Cardiac fibroblast (primary cell): Measurements from ENCODE around the gene CTPS2.
"Not testable (repeated sequence)": the region's sequence is repeated elsewhere in the genome, so short reads cannot be mapped to it uniquely, and the experiment has no call there.

Experiments used
- DNase-seq, 2 donors: peaks; one replicate each; pipeline versions ENCODE4 v3.0.0 to v3.0.0-alpha.2; 2010; ENCODE audit warnings: low read depth in 2 of 2
- H3K4me3 ChIP-seq, 2 donors: replicated peaks in 1 of 2; 1 replicate in 1 of 2; 2 replicates in 1 of 2; pipeline ENCODE4 v1.5.1; 2011; ENCODE audit warnings: low read depth in 2 of 2, low read length in 2 of 2, mild to moderate bottlenecking in 2 of 2, moderate library complexity in 1 of 2
- TF ChIP-seq, protein P1 (sequence below): IDR thresholded peaks from one replicate; pipeline ENCODE4 v1.5.1; 2011; ENCODE audit warnings: low read depth, mild to moderate bottlenecking, low read length, inconsistent platforms

Gene CTPS2

DNA sequence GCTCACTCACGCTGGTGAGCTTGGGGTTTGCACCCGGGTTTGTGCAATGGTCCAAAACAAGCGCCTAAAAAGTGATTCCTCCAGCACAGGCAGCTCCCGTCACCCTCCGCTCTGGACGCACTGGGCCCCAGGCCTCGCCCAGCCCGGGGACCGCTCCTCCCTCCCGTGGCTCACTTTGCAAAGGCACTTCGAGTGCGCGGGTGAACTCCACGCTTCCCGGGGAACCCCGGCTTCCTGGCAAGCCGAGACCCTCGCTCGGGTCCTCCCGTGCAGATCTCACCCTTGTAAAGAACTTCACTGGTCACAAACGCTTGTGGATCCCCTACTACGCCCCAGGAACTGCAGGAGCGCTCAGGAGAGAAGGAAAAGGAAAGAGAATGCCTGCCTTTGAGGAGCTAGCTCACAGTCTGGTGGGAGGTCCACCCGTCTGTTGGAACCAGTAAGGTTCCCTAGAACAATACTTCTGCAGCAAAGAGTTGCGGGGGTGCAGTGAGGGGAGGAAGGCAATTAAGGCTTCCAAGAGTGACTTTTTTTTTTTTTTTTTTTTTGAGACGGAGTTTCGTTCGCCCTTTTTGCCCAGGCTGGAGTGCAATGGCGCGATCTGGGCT is at the start of gene CTPS2:
TSS of gene CTPS2 (minus strand) at position 122 of the 608 bp plus-strand sequence. CDS start 9,767 bp downstream, outside the sequence.
- H3K4me3 ChIP-seq = peak within 1 kb of the TSS; percentile 63 to 66
- TF ChIP-seq, protein P1, sequence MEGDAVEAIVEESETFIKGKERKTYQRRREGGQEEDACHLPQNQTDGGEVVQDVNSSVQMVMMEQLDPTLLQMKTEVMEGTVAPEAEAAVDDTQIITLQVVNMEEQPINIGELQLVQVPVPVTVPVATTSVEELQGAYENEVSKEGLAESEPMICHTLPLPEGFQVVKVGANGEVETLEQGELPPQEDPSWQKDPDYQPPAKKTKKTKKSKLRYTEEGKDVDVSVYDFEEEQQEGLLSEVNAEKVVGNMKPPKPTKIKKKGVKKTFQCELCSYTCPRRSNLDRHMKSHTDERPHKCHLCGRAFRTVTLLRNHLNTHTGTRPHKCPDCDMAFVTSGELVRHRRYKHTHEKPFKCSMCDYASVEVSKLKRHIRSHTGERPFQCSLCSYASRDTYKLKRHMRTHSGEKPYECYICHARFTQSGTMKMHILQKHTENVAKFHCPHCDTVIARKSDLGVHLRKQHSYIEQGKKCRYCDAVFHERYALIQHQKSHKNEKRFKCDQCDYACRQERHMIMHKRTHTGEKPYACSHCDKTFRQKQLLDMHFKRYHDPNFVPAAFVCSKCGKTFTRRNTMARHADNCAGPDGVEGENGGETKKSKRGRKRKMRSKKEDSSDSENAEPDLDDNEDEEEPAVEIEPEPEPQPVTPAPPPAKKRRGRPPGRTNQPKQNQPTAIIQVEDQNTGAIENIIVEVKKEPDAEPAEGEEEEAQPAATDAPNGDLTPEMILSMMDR = peak; percentile 15
- peak; percentile 58 to 61 for DNase-seq

DNA sequence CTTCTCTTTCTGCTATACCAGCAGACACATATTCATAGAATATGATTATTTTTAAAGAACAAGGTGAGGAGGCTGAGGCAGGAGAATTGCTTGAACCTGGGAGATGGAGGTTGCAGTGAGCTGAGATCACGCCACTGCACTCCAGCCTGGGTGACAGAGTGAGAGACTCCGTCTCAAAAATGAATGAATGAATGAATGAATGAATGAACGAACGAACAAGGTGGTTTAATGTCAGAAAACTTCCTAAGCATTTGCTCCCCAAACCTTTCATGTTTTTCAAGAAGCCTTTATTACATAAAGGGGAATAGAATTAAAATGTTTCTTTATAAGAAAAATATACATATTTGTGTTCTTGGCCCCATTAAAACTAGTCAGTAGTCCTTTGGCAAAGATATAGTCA is 49.0 kb upstream of the CTPS2 start:
- DNase-seq = not testable (repeated sequence)

GRCh38 chrX:16756724-16757123 is 44.3 kb upstream of the CTPS2 start:
- no peak overlapping the region for H3K4me3 ChIP-seq
- no peak for DNase-seq
- TF ChIP-seq, protein P1 = no peak

More for the DNA sequence above, 49.0 kb upstream of the CTPS2 start:
- H3K4me3 ChIP-seq = not testable (repeated sequence)

DNA sequence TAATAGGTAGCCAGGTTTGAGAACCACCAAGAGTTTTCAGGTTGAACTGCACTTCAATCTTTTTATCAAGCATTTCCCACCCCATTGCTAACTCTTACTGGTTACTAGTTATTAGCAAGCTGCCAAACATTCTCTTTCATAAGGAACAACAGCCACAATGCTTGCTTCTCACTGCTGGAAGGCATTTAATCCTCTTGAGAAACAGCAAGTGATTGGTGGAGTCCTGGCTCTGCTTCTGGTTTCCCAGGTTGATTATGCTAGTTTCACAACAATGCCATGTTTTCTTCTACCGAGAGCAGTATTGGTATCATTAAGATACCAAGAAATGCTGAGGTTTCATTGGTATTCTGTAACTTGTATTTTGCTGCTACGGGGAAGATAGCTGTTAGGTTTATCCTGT is 41.5 kb upstream of the CTPS2 start:
- TF ChIP-seq, protein P1 = no peak
- H3K4me3 ChIP-seq = no peak overlapping the region
- DNase-seq = no peak

DNA sequence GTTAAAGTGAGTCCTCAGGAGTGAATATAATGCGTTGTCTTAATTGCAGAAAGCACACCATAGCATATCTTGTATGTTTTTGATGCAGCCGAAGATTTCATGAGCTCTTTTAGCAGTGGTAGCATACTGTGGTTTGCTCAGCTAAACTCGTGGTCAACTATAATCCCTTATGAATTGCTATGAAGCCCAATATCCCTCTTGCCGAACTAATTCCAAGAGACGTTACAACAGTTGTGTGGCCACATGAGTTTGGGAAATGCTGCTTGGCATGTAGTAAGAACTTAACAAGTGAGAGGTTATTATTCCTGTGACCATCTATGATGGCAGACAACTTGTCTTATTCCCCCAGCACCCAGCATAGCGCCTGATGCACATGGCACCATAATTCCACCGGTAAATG is 37.7 kb upstream of the CTPS2 start:
- TF ChIP-seq, protein P1 = no peak
- H3K4me3 ChIP-seq = no peak overlapping the region

GRCh38 chrX:16748425-16748824 is 36.0 kb upstream of the CTPS2 start:
- no peak overlapping the region for H3K4me3 ChIP-seq
- TF ChIP-seq, protein P1 = no peak
- no peak for DNase-seq

More for the DNA sequence above, 37.7 kb upstream of the CTPS2 start:
- DNase-seq = no peak

- no peak overlapping the region for H3K4me3 ChIP-seq
- no peak for DNase-seq
- TF ChIP-seq, protein P1 = no peak
Measured at GRCh38 chrX:16745659-16746058, 33.2 kb upstream of the CTPS2 start.
